Neural cell (in vitro differentiated cells): Measurements from ENCODE around the gene KAT8.

Experiments used
- EP300 ChIP-seq: fragments of 450-650 bp; conservative IDR thresholded peaks from 2 replicates; pipeline ENCODE4 v1.6.1; 2014; ENCODE audit warnings: antibody characterized with exemption, mild to moderate bottlenecking, moderate library complexity; ENCODE audit not compliant: poor library complexity, severe bottlenecking
- EZH2 ChIP-seq: fragments of 200-600, 300-800 bp; shearing (Covaris generic), sonication (generic); IDR thresholded peaks from 2 replicates; pipeline ENCODE4 v1.6.1; 2014; ENCODE audit warnings: antibody characterized with exemption, low read length, borderline replicate concordance, mild to moderate bottlenecking; ENCODE audit not compliant: insufficient read depth, poor library complexity, severe bottlenecking
- POLR2AphosphoS5 ChIP-seq: IDR thresholded peaks from 2 replicates; pipeline ENCODE4 v1.6.1; 2012
- RAD21 ChIP-seq: fragments of 450-650 bp; conservative IDR thresholded peaks from 2 replicates; pipeline ENCODE4 v1.6.1; 2014; ENCODE audit warnings: antibody characterized with exemption, mild to moderate bottlenecking, moderate library complexity

DNA sequence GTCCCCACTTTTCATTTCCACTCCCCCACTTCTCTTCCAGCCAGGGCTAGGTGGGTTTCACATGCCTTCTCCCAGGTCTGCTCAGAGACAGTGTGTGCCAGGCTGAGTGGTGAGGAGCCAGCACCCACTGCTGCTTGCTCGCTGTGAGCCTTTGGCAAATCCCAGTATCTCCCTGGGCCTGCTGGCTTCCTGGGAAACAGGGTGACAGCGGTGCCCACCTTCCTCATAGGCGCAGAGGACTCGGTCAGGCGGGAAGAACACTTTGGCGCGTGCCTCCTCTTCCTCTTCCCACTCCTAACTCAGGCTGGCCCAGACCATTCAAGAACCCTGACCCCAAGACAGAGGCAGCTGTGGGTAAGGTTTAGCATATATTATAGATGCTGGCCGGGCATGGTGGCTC, 28.3 kb upstream of the KAT8 start:
- TF ChIP-seq POLR2AphosphoS5 (no peak), EZH2 (no peak), EP300 (no peak), RAD21 (no peak)
